Measurements from ENCODE around the gene PATJ. TPM values are rescaled to one million over a fixed set of nuclear protein-coding genes. Genes with fewer than 3 reads are reported as not detected.

PATJ gene
- total and polyA plus RNA-seq, 2 donors (not counting 3 experiments of a cell fraction or from before 2014, with no cell fraction given) = 1.1 to 3.0 TPM

- intact Hi-C loops (cut with micrococcal nuclease) = no loop called here
- no peak overlapping the region for H3K4me3 ChIP-seq (replicated peaks in 1 of 3; ENCODE audit: insufficient read depth in 1 of 3, low read depth in 1 of 3, low read length in 3 of 3)
- ChIA-PET CTCF (no interaction called here), POLR2A (no interaction called here)
- H3K9me3 ChIP-seq (replicated peaks; ENCODE audit: control insufficient read depth, insufficient read depth, low read length) = no peaks in the 10 kb centered on the region
- dilution Hi-C loops (cut with MboI; ENCODE audit: extremely low pct_ligation_motif_present, low sequenced_read_pairs) = no loop called here
- H3K27me3 ChIP-seq (ENCODE audit: control insufficient read depth in 2 of 2, insufficient read depth in 2 of 2, low read length in 2 of 2) = no peaks in the 10 kb centered on the region
- no peak overlapping the region for H3K4me2 ChIP-seq (ENCODE audit: insufficient read depth, low read length)
- H3K79me2 ChIP-seq (ENCODE audit: control insufficient read depth, insufficient read depth, low read length) = no peaks in the 10 kb centered on the region
- TF ChIP-seq CTCF (IDR thresholded peaks at IDR 0.05; ENCODE audit: extremely low read depth in 1 of 2, insufficient read depth in 1 of 2, low read depth in 1 of 2, low read length in 2 of 2) (no peak), JUN (IDR thresholded peaks at IDR 0.05; ENCODE audit: borderline replicate concordance, insufficient read depth, insufficient read length, low read depth) (no peak), POLR2AphosphoS5 (IDR thresholded peaks at IDR 0.05; ENCODE audit: insufficient read depth, low read depth, low read length) (no peak), POLR2A (IDR thresholded peaks at IDR 0.05; ENCODE audit: low read depth, low read length) (no peak), EZH2 (IDR thresholded peaks at IDR 0.05; ENCODE audit: borderline replicate concordance, low read depth, low read length, severe bottlenecking) (no peak), MAX (IDR thresholded peaks at IDR 0.05; ENCODE audit: insufficient read depth, insufficient read length) (no peak)
- H3K9ac ChIP-seq (replicated peaks; ENCODE audit: extremely low read depth, insufficient read depth, low read length) = no peak overlapping the region
- BruUV-seq (replicated peaks) = no TSS peak
- no peak overlapping the region for H2AFZ ChIP-seq (ENCODE audit: low read depth, low read length)
- DNase-seq (ENCODE audit: low read depth, low spot score) (no peak), FAIRE-seq (no peak)
- H4K20me1 ChIP-seq (replicated peaks; ENCODE audit: control insufficient read depth, extremely low read depth, insufficient read depth, low read length) = no peaks in the 10 kb centered on the region
- H3K4me1 ChIP-seq (ENCODE audit: control insufficient read depth, extremely low read depth, insufficient read depth, low read length) = no peaks in the 10 kb centered on the region
- H3K9me1 ChIP-seq (replicated peaks; ENCODE audit: control insufficient read depth, extremely low read depth, insufficient read depth, low read length) = no peaks in the 10 kb centered on the region
- no peaks in the 10 kb centered on the region for H3K36me3 ChIP-seq (ENCODE audit: control insufficient read depth in 2 of 2, extremely low read depth in 1 of 2, insufficient read depth in 2 of 2, low read length in 2 of 2)
- no peak overlapping the region for H3K27ac ChIP-seq (ENCODE audit: insufficient read depth, low read depth, low read length)
Measured at GRCh38 chr1:61956784-61957183, 214.5 kb downstream of the PATJ start.

DNA sequence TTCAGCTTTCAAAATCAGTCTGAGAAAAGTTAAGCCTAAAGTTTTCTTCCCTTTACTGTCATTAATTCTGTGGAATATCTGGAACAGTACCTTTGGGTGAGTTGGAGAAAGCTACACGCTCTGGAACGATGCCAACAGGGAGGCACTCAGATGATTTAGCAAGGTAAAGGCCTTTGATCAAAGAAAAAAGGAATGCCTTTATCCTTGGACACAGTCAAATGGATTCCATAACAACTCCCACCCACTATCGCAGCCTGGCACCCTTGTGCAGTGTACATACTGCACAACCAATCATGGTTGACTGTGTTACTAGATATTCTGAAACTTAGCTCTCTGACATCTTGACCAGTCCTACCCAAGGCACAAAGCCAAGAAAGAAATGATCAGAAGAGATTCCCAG, 218.7 kb downstream of the PATJ start:
- intact Hi-C loops (cut with micrococcal nuclease) = no loop called here
- no peaks in the 10 kb centered on the region for H3K9me1 ChIP-seq (replicated peaks; ENCODE audit: control insufficient read depth, extremely low read depth, insufficient read depth, low read length)

More for the DNA sequence above, 218.7 kb downstream of the PATJ start:
- H3K4me3 ChIP-seq (replicated peaks in 1 of 3; ENCODE audit: insufficient read depth in 1 of 3, low read depth in 1 of 3, low read length in 3 of 3) = no peak overlapping the region
- no peaks in the 10 kb centered on the region for H3K79me2 ChIP-seq (ENCODE audit: control insufficient read depth, insufficient read depth, low read length)
- ChIA-PET POLR2A (no interaction called here), CTCF (no interaction called here)
- FAIRE-seq (no peak), DNase-seq (ENCODE audit: low read depth, low spot score) (no peak)
- BruUV-seq (replicated peaks) = no TSS peak
- TF ChIP-seq EZH2 (IDR thresholded peaks at IDR 0.05; ENCODE audit: borderline replicate concordance, low read depth, low read length, severe bottlenecking) (no peak), GATA2 (IDR thresholded peaks at IDR 0.05; ENCODE audit: insufficient read depth, insufficient read length, low read depth, low read length) (no peak), FOS (IDR thresholded peaks at IDR 0.05; ENCODE audit: borderline replicate concordance, insufficient read depth, low read length) (no peak), MAX (IDR thresholded peaks at IDR 0.05; ENCODE audit: insufficient read depth, insufficient read length) (no peak), MYC (IDR thresholded peaks at IDR 0.05; ENCODE audit: low read depth, low read length) (no peak), CTCF (IDR thresholded peaks at IDR 0.05; ENCODE audit: extremely low read depth in 1 of 2, insufficient read depth in 1 of 2, low read depth in 1 of 2, low read length in 2 of 2) (no peak), JUN (IDR thresholded peaks at IDR 0.05; ENCODE audit: borderline replicate concordance, insufficient read depth, insufficient read length, low read depth) (no peak), POLR2AphosphoS5 (IDR thresholded peaks at IDR 0.05; ENCODE audit: insufficient read depth, low read depth, low read length) (no peak), POLR2A (IDR thresholded peaks at IDR 0.05; ENCODE audit: low read depth, low read length) (no peak)
- H3K9ac ChIP-seq (replicated peaks; ENCODE audit: extremely low read depth, insufficient read depth, low read length) = no peak overlapping the region
- H3K4me1 ChIP-seq (ENCODE audit: control insufficient read depth, extremely low read depth, insufficient read depth, low read length) = no peaks in the 10 kb centered on the region
- H3K36me3 ChIP-seq (ENCODE audit: control insufficient read depth in 2 of 2, extremely low read depth in 1 of 2, insufficient read depth in 2 of 2, low read length in 2 of 2) = no peaks in the 10 kb centered on the region
- dilution Hi-C loops (cut with MboI; ENCODE audit: extremely low pct_ligation_motif_present, low sequenced_read_pairs) = no loop called here
- no peak overlapping the region for H2AFZ ChIP-seq (ENCODE audit: low read depth, low read length)
- H3K9me3 ChIP-seq (replicated peaks; ENCODE audit: control insufficient read depth, insufficient read depth, low read length) = no peaks in the 10 kb centered on the region
- H3K27ac ChIP-seq (ENCODE audit: insufficient read depth, low read depth, low read length) = no peak overlapping the region
- H4K20me1 ChIP-seq (replicated peaks; ENCODE audit: control insufficient read depth, extremely low read depth, insufficient read depth, low read length) = no peaks in the 10 kb centered on the region
- H3K27me3 ChIP-seq (ENCODE audit: control insufficient read depth in 2 of 2, insufficient read depth in 2 of 2, low read length in 2 of 2) = no peaks in the 10 kb centered on the region
- H3K4me2 ChIP-seq (ENCODE audit: insufficient read depth, low read length) = no peak overlapping the region

All from endothelial cell of umbilical vein (primary cell).